ENCODE results near the gene SIGLECL1. TPM values are rescaled to one million over a fixed set of nuclear protein-coding genes. Genes with fewer than 3 reads are reported as not detected.

SIGLECL1 gene
- total RNA-seq, 4 donors from 2014 or later = not detected

DNA sequence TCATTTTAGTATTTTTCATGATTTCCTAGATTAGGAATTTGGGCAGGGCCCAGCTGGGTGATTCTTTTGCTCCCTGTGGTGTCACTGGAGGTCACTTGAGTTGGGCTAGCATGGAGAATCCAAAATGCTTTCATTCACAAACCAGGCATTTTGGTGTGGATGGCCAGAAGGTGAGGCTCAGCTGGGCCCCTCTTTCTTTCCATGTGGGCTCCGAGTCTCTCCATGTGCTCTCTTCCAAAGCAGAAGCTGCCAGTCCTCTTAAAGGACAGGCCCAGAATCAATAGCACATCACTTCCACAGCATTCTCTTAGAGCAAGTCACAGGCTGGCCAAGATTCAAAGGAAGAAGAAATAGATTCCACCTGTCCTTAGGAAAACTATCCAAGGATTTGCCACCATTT lies 38.8 kb downstream of the SIGLECL1 start:
- Histone ChIP-seq H3K4me3 (replicated peaks in 1 of 3) (no peak overlapping the region), H3K4me1 (no peaks in the 10 kb centered on the region), H3K27me3 (no peaks in the 10 kb centered on the region), H3K36me3 (no peaks in the 10 kb centered on the region), H3K27ac (no peak overlapping the region), H3K9me3 (no peaks in the 10 kb centered on the region)
- DNase-seq = no peak
- TF ChIP-seq, protein P1, sequence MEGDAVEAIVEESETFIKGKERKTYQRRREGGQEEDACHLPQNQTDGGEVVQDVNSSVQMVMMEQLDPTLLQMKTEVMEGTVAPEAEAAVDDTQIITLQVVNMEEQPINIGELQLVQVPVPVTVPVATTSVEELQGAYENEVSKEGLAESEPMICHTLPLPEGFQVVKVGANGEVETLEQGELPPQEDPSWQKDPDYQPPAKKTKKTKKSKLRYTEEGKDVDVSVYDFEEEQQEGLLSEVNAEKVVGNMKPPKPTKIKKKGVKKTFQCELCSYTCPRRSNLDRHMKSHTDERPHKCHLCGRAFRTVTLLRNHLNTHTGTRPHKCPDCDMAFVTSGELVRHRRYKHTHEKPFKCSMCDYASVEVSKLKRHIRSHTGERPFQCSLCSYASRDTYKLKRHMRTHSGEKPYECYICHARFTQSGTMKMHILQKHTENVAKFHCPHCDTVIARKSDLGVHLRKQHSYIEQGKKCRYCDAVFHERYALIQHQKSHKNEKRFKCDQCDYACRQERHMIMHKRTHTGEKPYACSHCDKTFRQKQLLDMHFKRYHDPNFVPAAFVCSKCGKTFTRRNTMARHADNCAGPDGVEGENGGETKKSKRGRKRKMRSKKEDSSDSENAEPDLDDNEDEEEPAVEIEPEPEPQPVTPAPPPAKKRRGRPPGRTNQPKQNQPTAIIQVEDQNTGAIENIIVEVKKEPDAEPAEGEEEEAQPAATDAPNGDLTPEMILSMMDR (IDR thresholded peaks at IDR 0.05) = no peak
- TF ChIP-seq POLR2A (IDR thresholded peaks at IDR 0.05) = no peak
- WGBS, 2 donors = 45 to 89% methylated on average over 1 of the region's 1 CpG
- intact Hi-C loops (cut with DNase I) = no loop called here

DNA sequence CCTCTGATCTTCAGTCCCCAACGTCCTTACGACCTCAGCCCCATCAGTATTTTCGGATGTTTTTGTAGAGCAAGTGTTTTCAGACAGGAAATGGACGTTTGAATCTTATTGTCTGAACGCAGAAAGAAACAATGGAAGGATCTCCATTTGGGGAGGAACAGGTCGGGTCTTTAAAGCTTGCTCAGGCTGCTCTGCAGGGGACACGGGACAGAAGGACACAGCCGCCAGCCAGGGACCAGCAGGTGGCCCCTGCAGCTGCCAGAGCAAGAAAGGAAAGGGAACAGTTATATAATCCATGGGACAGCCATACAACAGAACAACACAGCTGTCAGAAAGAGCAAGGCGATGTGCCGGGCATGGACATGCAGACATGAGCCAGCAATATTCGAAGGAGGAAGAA lies 42.1 kb downstream of the SIGLECL1 start:
- intact Hi-C loops (cut with DNase I) = no loop called here
- no peak for DNase-seq
- no peaks in the 10 kb centered on the region for H3K36me3 ChIP-seq
- H3K27ac ChIP-seq = no peak overlapping the region
- TF ChIP-seq, protein P1 (IDR thresholded peaks at IDR 0.05) = no peak
- no peak for TF ChIP-seq POLR2A (IDR thresholded peaks at IDR 0.05)
- WGBS, 2 donors = 32 to 37% methylated on average over 11 of the region's 11 CpGs
- no peaks in the 10 kb centered on the region for H3K4me1 ChIP-seq
- H3K27me3 ChIP-seq = no peaks in the 10 kb centered on the region
- H3K9me3 ChIP-seq = no peaks in the 10 kb centered on the region
- H3K4me3 ChIP-seq (replicated peaks in 1 of 3) = no peak overlapping the region

DNA sequence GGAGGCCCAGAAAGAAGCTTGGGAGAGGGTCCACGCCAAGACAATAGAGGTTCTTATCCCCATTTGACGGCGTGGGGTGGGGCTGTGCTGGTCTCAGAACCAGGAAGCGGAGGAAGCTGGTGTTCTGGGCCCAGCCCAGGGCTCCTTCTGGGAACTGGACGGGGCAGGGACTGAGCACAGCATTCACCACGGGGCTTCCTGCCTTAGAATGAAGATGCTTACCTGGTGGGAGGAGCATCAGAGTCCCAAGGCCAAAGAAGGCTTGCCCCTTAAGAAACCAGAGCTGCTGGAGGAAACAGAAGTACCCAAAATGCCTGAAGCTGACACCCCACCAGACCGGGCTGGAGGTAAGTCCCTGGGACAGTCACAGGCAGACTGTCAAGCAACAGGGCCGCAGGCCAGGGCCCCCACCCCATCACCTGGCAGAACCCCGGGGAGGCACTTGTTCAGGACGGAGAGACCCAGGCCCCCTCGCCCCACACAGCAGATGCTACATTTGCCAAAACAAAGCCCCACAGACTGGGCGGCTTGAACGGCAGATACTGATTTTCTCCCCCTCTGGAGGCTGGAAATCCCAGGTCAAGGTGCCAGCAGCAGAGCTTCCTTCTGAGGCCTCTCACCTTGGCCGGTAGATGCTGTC lies 42.8 kb downstream of the SIGLECL1 start:
- TF ChIP-seq, protein P1 (IDR thresholded peaks at IDR 0.05) = no peak
- TF ChIP-seq POLR2A (IDR thresholded peaks at IDR 0.05) = no peak
- intact Hi-C loops (cut with DNase I) = no loop called here
- Histone ChIP-seq H3K27me3 (no peaks in the 10 kb centered on the region), H3K27ac (no peak overlapping the region), H3K4me3 (replicated peaks in 1 of 3) (no peak overlapping the region), H3K36me3 (no peaks in the 10 kb centered on the region), H3K4me1 (no peaks in the 10 kb centered on the region), H3K9me3 (no peaks in the 10 kb centered on the region)
- 69 to 80% methylated on average over 11 of the region's 14 CpGs for WGBS, 2 donors
- no peak for DNase-seq

DNA sequence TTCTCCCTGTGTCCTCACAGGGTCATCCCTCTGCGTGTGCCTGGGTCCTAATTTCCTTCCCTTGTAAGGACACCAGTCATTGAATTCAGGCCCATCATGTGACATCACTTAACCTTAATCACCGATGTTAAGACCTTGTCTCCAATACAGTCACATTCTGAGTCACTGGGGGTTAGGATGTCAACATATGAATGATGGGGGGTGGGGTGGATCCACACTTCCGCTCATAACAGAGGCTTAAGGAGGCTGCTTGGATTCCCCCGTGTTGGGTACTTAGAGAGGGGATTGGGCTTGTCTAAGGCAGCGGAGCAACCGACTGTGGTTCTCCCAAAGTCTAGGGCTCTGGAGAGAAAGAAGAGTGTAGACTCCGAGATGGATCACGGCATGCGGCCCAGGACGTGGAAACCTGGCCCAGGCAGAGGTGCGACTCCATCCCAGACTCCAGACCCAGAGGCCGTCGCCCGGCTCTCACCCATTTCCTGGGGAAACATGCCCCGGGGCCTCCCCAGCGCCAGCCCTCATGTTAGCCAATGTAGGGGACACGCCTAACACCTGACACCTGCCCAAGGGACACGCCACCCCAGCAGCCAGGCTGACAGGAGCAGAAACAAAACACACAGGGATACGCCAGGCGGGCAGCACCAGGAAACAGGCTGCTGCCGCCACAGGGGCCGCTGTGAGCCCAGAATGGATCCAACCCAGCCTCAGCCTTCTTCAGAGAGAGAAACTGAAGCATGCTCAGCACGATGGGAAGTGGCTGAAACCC lies 43.5 kb downstream of the SIGLECL1 start:
- no peak overlapping the region for H3K4me3 ChIP-seq (replicated peaks in 1 of 3)
- no peaks in the 10 kb centered on the region for H3K36me3 ChIP-seq
- no peak overlapping the region for H3K27ac ChIP-seq
- no peak for DNase-seq
- WGBS, 2 donors = 80 to 82% methylated on average over 13 of the region's 23 CpGs
- TF ChIP-seq, protein P1 (IDR thresholded peaks at IDR 0.05) = no peak
- no peak for TF ChIP-seq POLR2A (IDR thresholded peaks at IDR 0.05)
- no peaks in the 10 kb centered on the region for H3K27me3 ChIP-seq
- no peaks in the 10 kb centered on the region for H3K4me1 ChIP-seq
- intact Hi-C loops (cut with DNase I) = no loop called here
- no peaks in the 10 kb centered on the region for H3K9me3 ChIP-seq

DNA sequence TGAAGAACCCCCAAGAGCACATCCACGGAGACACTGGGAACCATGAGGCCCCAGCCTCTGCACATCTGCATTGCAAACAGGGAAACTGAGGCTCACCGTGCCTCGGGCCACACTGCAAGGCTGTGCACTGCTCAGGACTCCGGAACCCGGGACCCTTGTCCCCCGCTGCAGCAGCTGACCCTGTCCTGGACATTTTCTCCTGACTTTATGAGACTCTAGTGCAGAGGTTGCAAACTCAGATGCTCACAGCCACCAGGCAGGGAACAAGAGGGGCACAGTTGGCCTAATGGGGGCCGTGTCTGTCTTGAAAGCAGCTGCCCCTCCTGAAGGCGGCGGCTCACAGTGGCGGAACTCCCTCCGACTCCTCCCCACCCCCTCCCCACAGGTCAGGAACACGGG lies 44.1 kb downstream of the SIGLECL1 start:
- WGBS, 2 donors = 40 to 43% methylated on average over 6 to 7 of the region's 12 CpGs
- Histone ChIP-seq H3K9me3 (no peaks in the 10 kb centered on the region), H3K27ac (no peak overlapping the region), H3K4me1 (no peaks in the 10 kb centered on the region), H3K36me3 (no peaks in the 10 kb centered on the region), H3K27me3 (no peaks in the 10 kb centered on the region), H3K4me3 (replicated peaks in 1 of 3) (no peak overlapping the region)
- DNase-seq = no peak
- TF ChIP-seq, protein P1 (IDR thresholded peaks at IDR 0.05) = no peak
- no peak for TF ChIP-seq POLR2A (IDR thresholded peaks at IDR 0.05)
- intact Hi-C loops (cut with DNase I) = no loop called here

Measured in thyroid gland (tissue), 4 donors.